T-helper 17 cell (primary cell): ENCODE data around the gene SYNE1. TPM values are rescaled to one million over a fixed set of nuclear protein-coding genes. Genes with fewer than 3 reads are reported as not detected.

ENCODE experiments used
- ATAC-seq: fragments of 150-1000 bp; cut with Tn5 transposase; 2 replicates; pipeline ENCODE4 v1.10.0; 2021; ENCODE audit warnings: mild to moderate bottlenecking, moderate library complexity
- DNase-seq, 3 donors: peaks; one replicate each; pipeline versions ENCODE4 v3.0.0 to v3.0.0-alpha.2; 2020 to 2021
- H3K9me3 ChIP-seq: one replicate; pipeline ENCODE4 v1.7.0; 2013; ENCODE audit warnings: low read length, mild to moderate bottlenecking; ENCODE audit not compliant: control insufficient read depth, poor library complexity, severe bottlenecking
- H3K27ac Mint-ChIP-seq: one replicate; pipeline ENCODE4 v1.8.0; 2022; ENCODE audit warnings: mild to moderate bottlenecking, moderate library complexity, mixed read lengths
- H3K27me3 Mint-ChIP-seq: one replicate; pipeline ENCODE4 v1.8.0; 2022; ENCODE audit warnings: mixed read lengths
- H3K36me3 Mint-ChIP-seq: one replicate; pipeline ENCODE4 v1.8.0; 2022; ENCODE audit warnings: low read depth, mixed read lengths
- H3K4me1 Mint-ChIP-seq: one replicate; pipeline ENCODE4 v1.8.0; 2022; ENCODE audit warnings: mild to moderate bottlenecking, mixed read lengths
- H3K4me3 Mint-ChIP-seq: one replicate; pipeline ENCODE4 v1.8.0; 2022; ENCODE audit warnings: mild to moderate bottlenecking, moderate library complexity, mixed read lengths
- total RNA-seq, 4 donors: library from RNA in 2 of 4; stranded (reverse) in 2 of 4; gene quantifications; one replicate each; pipeline ENCODE4 v1.2.3 and lab custom pipeline; 2022 to 2026

Gene SYNE1
- total RNA-seq, 2 donors from 2014 or later = 131 to 165 TPM

- Mint-ChIP-seq H3K4me1 (peaks cover 37% of the 10 kb centered on the region), H3K27me3 (no peaks in the 10 kb centered on the region), H3K36me3 (peaks cover 20% of the 10 kb centered on the region), H3K27ac (peak overlapping the region; percentile 77), H3K4me3 (no peak overlapping the region)
- ATAC-seq = no peak
- no peaks in the 10 kb centered on the region for H3K9me3 ChIP-seq
- DNase-seq = no peak
Observed at GRCh38 chr6:152295920-152296319, 341.2 kb downstream of the SYNE1 start.

GRCh38 chr6:152295346-152295745 lies 341.8 kb downstream of the SYNE1 start:
- Mint-ChIP-seq H3K4me1 (peaks cover 31% of the 10 kb centered on the region), H3K27ac (peak overlapping the region; percentile 77), H3K4me3 (no peak overlapping the region), H3K27me3 (no peaks in the 10 kb centered on the region), H3K36me3 (peaks cover 20% of the 10 kb centered on the region)
- DNase-seq (no peak), ATAC-seq (no peak)
- no peaks in the 10 kb centered on the region for H3K9me3 ChIP-seq

- no peaks in the 10 kb centered on the region for H3K9me3 ChIP-seq
- H3K27ac Mint-ChIP-seq = no peak overlapping the region
- DNase-seq (no peak), ATAC-seq (no peak)
- no peak overlapping the region for H3K4me3 Mint-ChIP-seq
- no peaks in the 10 kb centered on the region for H3K27me3 Mint-ChIP-seq
- H3K36me3 Mint-ChIP-seq = peaks cover 20% of the 10 kb centered on the region
- H3K4me1 Mint-ChIP-seq = peaks cover 22% of the 10 kb centered on the region
Observed at GRCh38 chr6:152293404-152293803, 343.8 kb downstream of the SYNE1 start.

GRCh38 chr6:152292555-152292954 lies 344.6 kb downstream of the SYNE1 start:
- no peaks in the 10 kb centered on the region for H3K9me3 ChIP-seq
- H3K4me3 Mint-ChIP-seq = no peak overlapping the region
- ATAC-seq (no peak), DNase-seq (no peak)
- H3K27ac Mint-ChIP-seq = no peak overlapping the region
- no peaks in the 10 kb centered on the region for H3K27me3 Mint-ChIP-seq
- peaks cover 24% of the 10 kb centered on the region for H3K4me1 Mint-ChIP-seq
- peaks cover 22% of the 10 kb centered on the region for H3K36me3 Mint-ChIP-seq

GRCh38 chr6:152290693-152291092 lies 346.5 kb downstream of the SYNE1 start:
- no peaks in the 10 kb centered on the region for H3K9me3 ChIP-seq
- ATAC-seq (no peak), DNase-seq (no peak)
- H3K36me3 Mint-ChIP-seq = peaks cover 16% of the 10 kb centered on the region
- H3K27ac Mint-ChIP-seq = no peak overlapping the region
- H3K4me3 Mint-ChIP-seq = no peak overlapping the region
- H3K4me1 Mint-ChIP-seq = peaks cover 17% of the 10 kb centered on the region
- no peaks in the 10 kb centered on the region for H3K27me3 Mint-ChIP-seq

- H3K27me3 Mint-ChIP-seq = no peaks in the 10 kb centered on the region
- no peak for ATAC-seq
- peaks cover 6% of the 10 kb centered on the region for H3K36me3 Mint-ChIP-seq
- no peaks in the 10 kb centered on the region for H3K9me3 ChIP-seq
- H3K4me3 Mint-ChIP-seq = no peak overlapping the region
- DNase-seq = no peak
- H3K4me1 Mint-ChIP-seq = no peaks in the 10 kb centered on the region
- H3K27ac Mint-ChIP-seq = no peak overlapping the region
Observed at GRCh38 chr6:152277826-152278329, 359.3 kb downstream of the SYNE1 start.

GRCh38 chr6:152273638-152274037 lies 363.5 kb downstream of the SYNE1 start:
- no peaks in the 10 kb centered on the region for H3K4me1 Mint-ChIP-seq
- no peak overlapping the region for H3K27ac Mint-ChIP-seq
- no peak overlapping the region for H3K4me3 Mint-ChIP-seq
- DNase-seq (no peak), ATAC-seq (no peak)
- peaks cover 4% of the 10 kb centered on the region for H3K36me3 Mint-ChIP-seq
- H3K9me3 ChIP-seq = no peaks in the 10 kb centered on the region
- H3K27me3 Mint-ChIP-seq = no peaks in the 10 kb centered on the region

GRCh38 chr6:152273002-152273401 lies 364.2 kb downstream of the SYNE1 start:
- DNase-seq (no peak), ATAC-seq (no peak)
- no peaks in the 10 kb centered on the region for H3K9me3 ChIP-seq
- H3K36me3 Mint-ChIP-seq = peaks cover 4% of the 10 kb centered on the region
- H3K27ac Mint-ChIP-seq = no peak overlapping the region
- no peaks in the 10 kb centered on the region for H3K27me3 Mint-ChIP-seq
- no peak overlapping the region for H3K4me3 Mint-ChIP-seq
- H3K4me1 Mint-ChIP-seq = no peaks in the 10 kb centered on the region

- no peaks in the 10 kb centered on the region for H3K9me3 ChIP-seq
- Mint-ChIP-seq H3K27me3 (no peaks in the 10 kb centered on the region), H3K27ac (peak overlapping the region; percentile 9), H3K36me3 (peaks cover under 1% of the 10 kb centered on the region), H3K4me1 (no peaks in the 10 kb centered on the region), H3K4me3 (no peak overlapping the region)
- no peak for DNase-seq
- ATAC-seq = no peak
Observed at GRCh38 chr6:152272486-152272885, 364.7 kb downstream of the SYNE1 start.

- Mint-ChIP-seq H3K4me3 (no peak overlapping the region), H3K27me3 (no peaks in the 10 kb centered on the region), H3K36me3 (no peaks in the 10 kb centered on the region), H3K27ac (peak overlapping the region; percentile 9), H3K4me1 (no peaks in the 10 kb centered on the region)
- no peaks in the 10 kb centered on the region for H3K9me3 ChIP-seq
- ATAC-seq (no peak), DNase-seq (no peak)
Observed at GRCh38 chr6:152271776-152272464, 365.2 kb downstream of the SYNE1 start.

- peaks cover 5% of the 10 kb centered on the region for H3K4me1 Mint-ChIP-seq
- H3K27ac Mint-ChIP-seq = no peak overlapping the region
Observed at GRCh38 chr6:152270301-152270925, 366.7 kb downstream of the SYNE1 start.

GRCh38 chr6:152268846-152269442 lies 368.2 kb downstream of the SYNE1 start:
- DNase-seq (no peak), ATAC-seq (no peak)
- Mint-ChIP-seq H3K27ac (peak overlapping the region; percentile 37), H3K4me1 (peaks cover 5% of the 10 kb centered on the region), H3K27me3 (no peaks in the 10 kb centered on the region), H3K36me3 (peaks cover 5% of the 10 kb centered on the region), H3K4me3 (no peak overlapping the region)
- H3K9me3 ChIP-seq = no peaks in the 10 kb centered on the region

More at GRCh38 chr6:152270301-152270925, 366.7 kb downstream of the SYNE1 start:
- no peak overlapping the region for H3K4me3 Mint-ChIP-seq
- H3K36me3 Mint-ChIP-seq = peaks cover 5% of the 10 kb centered on the region
- ATAC-seq (no peak), DNase-seq (no peak)
- no peaks in the 10 kb centered on the region for H3K9me3 ChIP-seq
- no peaks in the 10 kb centered on the region for H3K27me3 Mint-ChIP-seq

GRCh38 chr6:152267967-152268845 lies 369.0 kb downstream of the SYNE1 start:
- Mint-ChIP-seq H3K27me3 (no peaks in the 10 kb centered on the region), H3K36me3 (peaks cover 5% of the 10 kb centered on the region), H3K27ac (no peak overlapping the region), H3K4me1 (peaks cover 5% of the 10 kb centered on the region), H3K4me3 (no peak overlapping the region)
- ATAC-seq = no peak
- peaks cover 5% of the 10 kb centered on the region for H3K9me3 ChIP-seq
- DNase-seq = no peak
